ENCODE results near the gene TRIM49C.
"Not testable (repeated sequence)": the region's sequence is repeated elsewhere in the genome, so short reads cannot be mapped to it uniquely, and the experiment has no call there.

DNA sequence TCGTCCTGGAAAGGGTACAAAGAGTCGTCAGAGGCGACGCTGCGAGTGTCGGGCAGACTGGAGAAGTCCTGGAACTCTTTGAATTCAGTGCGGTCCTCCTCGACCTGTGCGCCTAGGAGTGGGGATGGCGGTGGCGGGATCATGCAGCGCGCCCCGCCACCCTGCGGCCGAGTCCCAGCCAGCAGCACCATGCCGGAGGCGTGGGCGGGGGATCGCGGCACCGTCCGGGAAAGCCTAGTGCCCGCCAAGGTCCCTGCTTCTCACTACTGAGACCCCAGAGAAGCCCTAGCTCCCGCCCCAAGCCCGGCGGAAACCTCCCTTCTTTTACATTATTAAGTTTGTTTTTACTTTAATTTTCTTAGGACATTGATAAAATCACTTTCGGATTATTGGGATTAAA, 22.6 kb downstream of the TRIM49C start:
- TF ChIP-seq EZH2phosphoT487 (IDR thresholded peaks at IDR 0.05; ENCODE audit: insufficient read depth, low read depth); EZH2 (IDR thresholded peaks at IDR 0.05; ENCODE audit: insufficient read depth, poor library complexity, severe bottlenecking): not testable (repeated sequence)

Data from GM23248 (cell line).